WERI-Rb-1 (cell line): ENCODE results near the gene CMTR1.
"Not testable (repeated sequence)": the region's sequence is repeated elsewhere in the genome, so short reads cannot be mapped to it uniquely, and the experiment has no call there.

Source experiments
- DNase-seq: peaks from one replicate; pipeline ENCODE4 v3.0.0-alpha.2; 2020
- H3K27ac ChIP-seq: fragments of 250-450 bp; sonication (Bioruptor Pico); 2 replicates; pipeline ENCODE4 v1.5.1; 2020; ENCODE audit warnings: mild to moderate bottlenecking, moderate library complexity
- H3K27me3 ChIP-seq: fragments of 250-450 bp; sonication (Bioruptor Pico); 2 replicates; pipeline ENCODE4 v1.5.1; 2021; ENCODE audit warnings: mild to moderate bottlenecking, low read depth, moderate library complexity; ENCODE audit not compliant: insufficient read depth, severe bottlenecking
- H3K36me3 ChIP-seq: fragments of 250-450 bp; sonication (Bioruptor Pico); 2 replicates; pipeline ENCODE4 v1.5.1; 2020; ENCODE audit warnings: mild to moderate bottlenecking, moderate library complexity
- H3K4me3 ChIP-seq: 2 replicates; pipeline ENCODE4 v1.5.1; 2011; ENCODE audit warnings: low read depth, mild to moderate bottlenecking, control low read depth, low read length
- H3K9me3 ChIP-seq: fragments of 250-450 bp; sonication (Bioruptor Pico); 2 replicates; pipeline ENCODE4 v1.5.1; 2021; ENCODE audit warnings: mild to moderate bottlenecking, moderate library complexity; ENCODE audit not compliant: severe bottlenecking
- TF ChIP-seq, protein P1 (sequence below): IDR thresholded peaks from 2 replicates; pipeline ENCODE4 v1.5.1; 2011; ENCODE audit warnings: low read depth, mild to moderate bottlenecking, control low read depth, inconsistent platforms, low read length

The CMTR1 gene

DNA sequence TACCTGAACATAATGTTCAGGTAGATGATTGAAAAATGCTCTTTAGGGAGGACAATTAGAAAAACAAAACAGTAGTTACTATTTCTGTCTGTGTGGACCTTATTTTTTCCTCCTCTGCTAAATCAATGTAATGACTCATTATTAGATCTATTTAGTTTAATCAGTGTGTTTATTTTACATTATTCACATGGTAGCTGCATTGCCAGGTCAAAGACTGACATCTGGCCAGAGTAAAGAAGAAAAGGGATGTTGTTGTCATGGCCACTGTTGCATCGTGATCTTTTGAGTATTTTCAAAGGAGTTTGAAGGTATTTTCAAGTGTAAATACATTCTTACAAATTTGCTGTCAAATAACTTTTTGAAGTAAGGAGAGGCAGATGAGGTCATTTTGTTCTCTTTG is 5.9 kb downstream of the CMTR1 start:
- Histone ChIP-seq H3K27me3 (no peaks in the 10 kb centered on the region), H3K9me3 (no peaks in the 10 kb centered on the region), H3K36me3 (peaks cover 64% of the 10 kb centered on the region), H3K4me3 (no peak overlapping the region), H3K27ac (no peak overlapping the region)
- TF ChIP-seq, protein P1, sequence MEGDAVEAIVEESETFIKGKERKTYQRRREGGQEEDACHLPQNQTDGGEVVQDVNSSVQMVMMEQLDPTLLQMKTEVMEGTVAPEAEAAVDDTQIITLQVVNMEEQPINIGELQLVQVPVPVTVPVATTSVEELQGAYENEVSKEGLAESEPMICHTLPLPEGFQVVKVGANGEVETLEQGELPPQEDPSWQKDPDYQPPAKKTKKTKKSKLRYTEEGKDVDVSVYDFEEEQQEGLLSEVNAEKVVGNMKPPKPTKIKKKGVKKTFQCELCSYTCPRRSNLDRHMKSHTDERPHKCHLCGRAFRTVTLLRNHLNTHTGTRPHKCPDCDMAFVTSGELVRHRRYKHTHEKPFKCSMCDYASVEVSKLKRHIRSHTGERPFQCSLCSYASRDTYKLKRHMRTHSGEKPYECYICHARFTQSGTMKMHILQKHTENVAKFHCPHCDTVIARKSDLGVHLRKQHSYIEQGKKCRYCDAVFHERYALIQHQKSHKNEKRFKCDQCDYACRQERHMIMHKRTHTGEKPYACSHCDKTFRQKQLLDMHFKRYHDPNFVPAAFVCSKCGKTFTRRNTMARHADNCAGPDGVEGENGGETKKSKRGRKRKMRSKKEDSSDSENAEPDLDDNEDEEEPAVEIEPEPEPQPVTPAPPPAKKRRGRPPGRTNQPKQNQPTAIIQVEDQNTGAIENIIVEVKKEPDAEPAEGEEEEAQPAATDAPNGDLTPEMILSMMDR: no peak
- no peak for DNase-seq

DNA sequence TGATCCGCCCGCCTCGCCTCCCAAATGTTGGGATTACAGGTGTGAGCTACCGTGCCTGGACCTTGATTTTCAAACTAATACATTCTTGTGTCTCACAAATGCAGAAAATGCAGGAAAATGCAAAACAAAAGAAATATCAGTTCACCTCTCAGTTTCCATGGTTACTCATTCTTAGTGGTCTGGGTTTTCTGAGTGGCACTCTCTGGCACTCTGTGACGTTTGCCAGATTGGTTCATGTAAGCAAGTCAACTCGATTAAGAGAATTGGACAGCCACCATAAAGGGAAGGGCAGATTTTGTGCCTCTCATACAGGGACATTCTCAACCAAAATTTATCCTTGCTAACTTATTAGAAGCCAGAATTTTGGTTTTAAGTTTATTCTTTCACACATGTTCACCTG is 8.6 kb downstream of the CMTR1 start:
- Histone ChIP-seq H3K4me3 (no peak overlapping the region), H3K36me3 (peaks cover 73% of the 10 kb centered on the region), H3K27me3 (no peaks in the 10 kb centered on the region), H3K27ac (no peak overlapping the region), H3K9me3 (no peaks in the 10 kb centered on the region)
- DNase-seq: no peak
- TF ChIP-seq, protein P1: no peak

DNA sequence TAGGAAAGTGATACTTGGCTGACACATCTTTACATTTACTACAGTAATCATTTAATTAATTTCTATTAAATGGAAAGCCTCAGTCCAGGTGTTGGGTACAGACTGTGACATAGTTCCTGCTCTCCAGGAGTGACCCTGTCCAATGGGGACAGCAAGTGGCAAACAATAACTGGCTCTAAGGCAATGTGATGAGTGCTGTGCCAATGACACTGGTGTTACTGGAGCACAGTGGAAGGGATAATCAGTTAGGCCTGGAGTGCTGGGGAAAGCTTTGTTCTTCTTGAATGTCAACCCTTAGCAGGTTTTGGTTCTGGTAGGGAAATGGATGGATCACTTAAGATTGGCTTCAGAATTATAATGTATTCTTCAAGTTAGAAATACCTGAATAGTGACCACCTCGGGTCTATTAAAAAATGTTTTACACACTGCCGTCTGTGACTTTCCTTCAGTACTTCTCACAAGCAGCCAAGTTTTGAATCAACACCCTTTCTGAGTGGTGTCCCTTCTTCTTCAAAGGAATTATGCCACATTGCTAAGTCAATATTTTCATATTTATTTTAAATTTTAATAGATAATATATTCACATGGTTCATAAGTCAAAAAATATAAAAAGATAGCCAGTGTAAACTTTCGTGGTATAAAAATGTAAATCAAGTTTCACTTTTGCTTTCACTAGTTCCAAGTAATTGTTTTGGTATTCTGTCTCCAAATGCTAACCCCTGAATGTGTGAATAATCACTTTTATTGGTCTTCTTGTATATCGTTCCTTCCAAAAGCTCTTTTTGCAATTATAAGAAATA is 9.6 kb downstream of the CMTR1 start:
- H3K27ac ChIP-seq: no peak overlapping the region
- H3K4me3 ChIP-seq: no peak overlapping the region
- H3K27me3 ChIP-seq: no peaks in the 10 kb centered on the region
- H3K36me3 ChIP-seq: peaks cover 76% of the 10 kb centered on the region
- DNase-seq: peak; percentile 3
- TF ChIP-seq, protein P1: no peak
- no peaks in the 10 kb centered on the region for H3K9me3 ChIP-seq

DNA sequence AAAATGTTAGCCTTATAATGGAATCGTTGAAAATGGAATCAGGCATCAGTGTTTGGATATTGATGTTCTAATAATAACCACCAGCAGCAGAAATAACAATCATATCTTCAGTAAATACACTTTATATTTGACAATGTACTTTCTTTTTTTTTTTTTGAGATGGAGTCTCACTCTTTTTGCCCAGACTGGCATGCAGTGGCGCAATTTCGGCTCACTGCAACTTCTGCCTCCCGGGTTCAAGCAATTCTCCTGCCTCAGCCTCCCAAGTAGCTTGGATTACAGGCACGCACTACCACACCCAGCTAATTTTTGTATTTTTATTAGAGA is 10.2 kb downstream of the CMTR1 start:
- not testable (repeated sequence) for H3K27ac ChIP-seq, H3K9me3 ChIP-seq, DNase-seq, H3K4me3 ChIP-seq, H3K27me3 ChIP-seq
- peaks cover 72% of the 10 kb centered on the region for H3K36me3 ChIP-seq

DNA sequence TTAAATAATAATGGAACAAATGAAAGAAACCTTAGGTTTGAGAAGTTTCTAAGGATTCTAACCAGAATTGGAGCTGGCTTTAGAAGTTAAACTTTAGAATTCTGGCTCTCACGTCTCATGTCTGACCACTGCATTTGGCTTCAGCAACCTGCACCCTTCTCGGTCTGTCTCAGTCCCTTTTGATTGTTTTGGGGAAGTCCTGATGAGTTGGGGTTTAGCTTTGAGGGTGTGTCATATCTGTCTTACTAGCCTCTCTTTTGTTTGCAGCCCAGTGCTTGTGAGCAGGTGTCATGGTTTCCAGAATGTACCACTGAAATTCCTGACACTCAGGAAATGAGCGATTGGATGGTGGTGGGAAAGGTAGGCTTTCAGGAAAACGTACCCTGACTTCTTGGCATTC is 17.0 kb downstream of the CMTR1 start:
- TF ChIP-seq, protein P1: no peak
- Histone ChIP-seq H3K9me3 (no peaks in the 10 kb centered on the region), H3K27ac (peak overlapping the region; percentile 83), H3K36me3 (peaks cover 66% of the 10 kb centered on the region), H3K4me3 (no peak overlapping the region), H3K27me3 (no peaks in the 10 kb centered on the region)
- no peak for DNase-seq

DNA sequence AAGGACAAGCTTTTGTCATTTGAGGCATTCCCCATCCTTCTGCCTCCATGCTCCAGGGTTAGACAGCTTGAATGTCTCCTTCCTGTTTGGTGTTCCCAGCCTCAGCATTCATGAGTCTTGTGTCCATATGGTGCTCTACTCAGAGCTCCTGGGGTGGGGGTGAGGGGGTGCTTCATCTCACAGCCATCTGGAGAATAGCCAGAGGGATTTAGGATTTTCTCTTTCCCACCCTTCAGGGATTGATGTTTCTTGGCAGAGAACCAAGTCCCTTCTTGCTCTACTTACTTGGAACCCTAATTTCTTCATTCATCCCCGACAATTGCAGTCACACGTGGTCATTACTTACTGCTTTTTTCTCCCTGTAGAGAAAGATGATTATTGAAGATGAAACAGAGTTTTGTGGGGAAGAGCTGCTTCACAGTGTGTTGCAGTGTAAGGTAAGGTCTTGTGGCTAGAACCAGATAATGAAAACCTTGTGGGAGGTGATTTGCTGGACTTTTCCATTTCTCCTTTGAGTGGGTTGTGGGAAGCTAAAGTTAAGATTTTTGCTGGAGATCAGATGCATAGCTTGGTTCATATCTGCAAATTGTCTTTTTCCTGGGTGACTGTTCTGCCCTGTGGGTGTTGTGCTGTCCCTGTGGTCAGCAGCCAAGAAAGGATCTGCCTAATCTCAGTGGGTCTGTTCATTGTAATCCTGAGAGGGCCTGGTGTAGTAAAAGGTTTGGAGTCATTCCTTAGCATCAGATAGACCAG is 18.6 kb downstream of the CMTR1 start:
- TF ChIP-seq, protein P1: no peak
- Histone ChIP-seq H3K9me3 (no peaks in the 10 kb centered on the region), H3K4me3 (peak overlapping the region; percentile 13), H3K36me3 (peaks cover 72% of the 10 kb centered on the region), H3K27ac (peak overlapping the region; percentile 83), H3K27me3 (no peaks in the 10 kb centered on the region)
- peak; percentile 98 for DNase-seq
